ENCODE data around the gene CYB5D1.
A peak's percentile ranks its signal among the peaks of the same experiment; 100 is the strongest.

The CYB5D1 gene

GRCh38 chr17:7846063-7846735 lies 11.6 kb upstream of the CYB5D1 start:
- DNase-seq = no peak

DNA sequence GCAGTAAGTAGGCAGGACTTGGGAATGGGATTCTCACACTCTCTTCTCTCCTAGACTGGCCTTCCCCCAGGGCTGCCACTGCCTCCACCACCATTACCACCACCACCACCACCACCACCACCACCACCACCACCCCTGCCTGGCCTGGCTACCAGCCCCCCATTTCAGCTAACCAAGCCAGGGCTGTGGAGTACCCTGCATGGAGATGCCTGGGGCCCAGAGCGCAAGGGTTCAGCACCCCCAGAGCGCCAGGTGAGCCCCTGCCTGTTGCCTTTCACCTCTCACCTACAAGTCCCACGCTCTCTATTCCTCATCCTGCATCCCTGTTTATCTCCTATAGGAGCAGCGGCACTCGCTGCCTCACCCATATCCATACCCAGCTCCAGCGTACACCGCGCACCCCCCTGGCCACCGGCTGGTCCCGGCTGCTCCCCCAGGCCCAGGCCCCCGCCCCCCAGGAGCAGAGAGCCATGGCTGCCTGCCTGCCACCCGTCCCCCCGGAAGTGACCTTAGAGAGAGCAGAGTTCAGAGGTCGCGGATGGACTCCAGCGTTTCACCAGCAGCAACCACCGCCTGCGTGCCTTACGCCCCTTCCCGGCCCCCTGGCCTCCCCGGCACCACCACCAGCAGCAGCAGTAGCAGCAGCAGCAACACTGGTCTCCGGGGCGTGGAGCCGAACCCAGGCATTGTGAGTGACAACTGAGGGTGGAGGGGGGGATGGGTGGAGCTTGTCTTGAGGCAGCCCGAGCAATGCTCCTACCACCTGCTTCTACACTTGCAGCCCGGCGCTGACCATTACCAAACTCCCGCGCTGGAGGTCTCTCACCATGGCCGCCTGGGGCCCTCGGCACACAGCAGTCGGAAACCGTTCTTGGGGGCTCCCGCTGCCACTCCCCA lies 10.8 kb upstream of the CYB5D1 start:
- DNase-seq = no peak

GRCh38 chr17:7848131-7848579 lies 9.6 kb upstream of the CYB5D1 start:
- DNase-seq = no peak

DNA sequence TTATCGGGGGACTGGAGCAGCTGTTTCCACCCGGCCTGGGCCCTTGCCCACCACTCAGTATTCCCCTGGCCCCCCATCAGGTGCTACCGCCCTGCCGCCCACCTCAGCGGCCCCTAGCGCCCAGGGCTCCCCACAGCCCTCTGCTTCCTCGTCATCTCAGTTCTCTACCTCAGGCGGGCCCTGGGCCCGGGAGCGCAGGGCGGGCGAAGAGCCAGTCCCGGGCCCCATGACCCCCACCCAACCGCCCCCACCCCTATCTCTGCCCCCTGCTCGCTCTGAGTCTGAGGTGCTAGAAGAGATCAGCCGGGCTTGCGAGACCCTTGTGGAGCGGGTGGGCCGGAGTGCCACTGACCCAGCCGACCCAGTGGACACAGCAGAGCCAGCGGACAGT lies 9.1 kb upstream of the CYB5D1 start:
- no peak for DNase-seq

- DNase-seq = no peak
Measured at GRCh38 chr17:7849130-7849750, 8.6 kb upstream of the CYB5D1 start.

- DNase-seq = no peak
Measured at GRCh38 chr17:7849751-7850504, 7.9 kb upstream of the CYB5D1 start.

GRCh38 chr17:7850701-7851437 lies 6.9 kb upstream of the CYB5D1 start:
- no peak for DNase-seq

DNA sequence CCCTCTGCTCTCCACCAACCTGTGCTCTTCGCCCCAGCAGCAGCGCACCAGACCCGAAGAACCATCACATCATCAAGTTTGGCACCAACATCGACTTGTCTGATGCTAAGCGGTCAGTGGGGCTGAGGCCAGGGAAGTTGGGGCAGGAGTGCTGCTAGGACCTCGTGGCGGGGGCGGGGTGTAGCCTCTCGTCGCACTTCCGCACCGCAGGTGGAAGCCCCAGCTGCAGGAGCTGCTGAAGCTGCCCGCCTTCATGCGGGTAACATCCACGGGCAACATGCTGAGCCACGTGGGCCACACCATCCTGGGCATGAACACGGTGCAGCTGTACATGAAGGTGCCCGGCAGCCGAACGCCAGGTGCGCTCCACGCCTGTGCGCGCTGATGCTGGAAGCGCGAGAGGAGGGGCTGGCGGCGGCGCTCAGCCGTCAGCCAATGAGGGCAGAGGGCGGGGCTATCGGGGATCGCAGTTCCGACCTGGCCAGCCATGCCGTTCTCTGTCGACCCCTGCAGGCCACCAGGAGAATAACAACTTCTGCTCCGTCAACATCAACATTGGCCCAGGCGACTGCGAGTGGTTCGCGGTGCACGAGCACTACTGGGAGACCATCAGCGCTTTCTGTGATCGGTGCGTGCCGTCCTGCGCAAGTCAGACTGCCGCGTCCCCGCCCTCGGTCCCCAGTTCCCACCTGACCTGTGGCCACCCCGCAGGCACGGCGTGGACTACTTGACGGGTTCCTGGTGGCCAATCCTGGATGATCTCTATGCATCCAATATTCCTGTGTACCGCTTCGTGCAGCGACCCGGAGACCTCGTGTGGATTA lies 6.2 kb upstream of the CYB5D1 start:
- DNase-seq = peak; percentile 98

DNA sequence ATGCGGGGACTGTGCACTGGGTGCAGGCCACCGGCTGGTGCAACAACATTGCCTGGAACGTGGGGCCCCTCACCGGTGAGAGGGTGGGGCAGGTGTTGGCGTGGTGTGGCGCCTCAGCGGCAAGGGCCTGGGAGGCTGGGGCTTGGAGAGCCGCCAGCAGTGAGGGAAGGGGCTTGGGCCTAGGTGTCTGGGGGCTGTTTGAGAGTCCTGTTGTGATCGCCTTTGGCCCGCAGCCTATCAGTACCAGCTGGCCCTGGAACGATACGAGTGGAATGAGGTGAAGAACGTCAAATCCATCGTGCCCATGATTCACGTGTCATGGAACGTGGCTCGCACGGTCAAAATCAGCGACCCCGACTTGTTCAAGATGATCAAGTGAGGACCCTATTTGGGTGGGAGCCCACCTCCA lies 5.5 kb upstream of the CYB5D1 start:
- no peak for DNase-seq

GRCh38 chr17:7852919-7853690 lies 4.7 kb upstream of the CYB5D1 start:
- DNase-seq = no peak

DNA sequence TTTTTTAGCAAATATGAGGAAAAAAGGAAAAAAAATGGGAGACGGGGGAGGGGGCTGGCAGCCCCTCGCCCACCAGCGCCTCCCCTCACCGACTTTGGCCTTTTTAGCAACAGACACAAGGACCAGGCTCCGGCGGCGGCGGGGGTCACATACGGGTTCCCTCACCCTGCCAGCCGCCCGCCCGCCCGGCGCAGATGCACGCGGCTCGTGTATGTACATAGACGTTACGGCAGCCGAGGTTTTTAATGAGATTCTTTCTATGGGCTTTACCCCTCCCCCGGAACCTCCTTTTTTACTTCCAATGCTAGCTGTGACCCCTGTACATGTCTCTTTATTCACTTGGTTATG lies 4.1 kb upstream of the CYB5D1 start:
- no peak for DNase-seq

- no peak for DNase-seq
Measured at GRCh38 chr17:7854078-7854777, 3.6 kb upstream of the CYB5D1 start.

GRCh38 chr17:7854851-7855659 lies 2.7 kb upstream of the CYB5D1 start, which contains the start of gene TMEM88:
TMEM88 (plus strand) TSS chr17:7855066; CDS start chr17:7855075, 9 bp downstream.
- no peak for DNase-seq

- no peak for DNase-seq
Measured at GRCh38 chr17:7855660-7856010, 2.2 kb upstream of the CYB5D1 start.

DNA sequence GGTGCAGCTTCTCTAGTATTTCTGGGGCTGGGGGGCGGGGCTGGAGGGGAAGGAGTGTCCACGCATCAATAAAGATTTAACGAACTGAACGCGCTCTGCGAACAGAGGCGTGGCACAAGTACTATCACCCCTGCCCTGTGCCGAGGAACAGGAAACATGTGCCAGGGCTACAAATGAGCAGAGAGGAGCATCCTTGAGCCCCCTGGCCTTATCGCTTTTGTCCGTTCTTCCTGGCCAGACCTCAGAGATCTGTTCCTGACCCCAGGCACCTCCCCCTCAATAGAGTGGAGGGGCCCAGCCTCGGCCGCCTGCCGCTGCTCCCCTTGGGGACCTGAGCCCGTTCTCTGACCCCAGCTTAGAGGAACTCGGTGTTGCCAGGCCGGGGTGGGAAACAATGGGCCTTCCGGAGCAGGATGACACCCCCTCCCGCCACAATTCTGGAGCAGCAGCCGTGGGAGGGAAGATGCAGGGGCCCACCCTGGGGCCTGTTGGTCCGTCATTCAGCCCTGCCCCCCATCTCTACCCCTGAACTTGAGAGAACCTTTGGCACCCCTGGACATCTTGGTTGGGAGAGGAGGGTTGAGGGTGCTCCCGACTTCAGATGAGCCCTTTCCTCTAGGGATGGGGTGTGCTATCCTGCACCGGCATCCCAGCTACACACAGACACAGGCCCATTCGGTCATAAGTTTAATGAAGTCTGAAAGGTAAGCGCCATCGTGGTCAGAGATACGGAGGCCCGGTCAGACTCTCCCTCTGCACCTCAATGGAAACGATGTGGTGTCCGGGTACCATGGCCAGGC lies 1.6 kb upstream of the CYB5D1 start:
- DNase-seq = no peak

- DNase-seq = peak; percentile 94
Measured at GRCh38 chr17:7856811-7857712, 741 bp upstream of the CYB5D1 start, which contains the start of gene NAA38. NAA38 (minus strand) TSS chr17:7857559; CDS start chr17:7857463, 96 bp downstream.

DNA sequence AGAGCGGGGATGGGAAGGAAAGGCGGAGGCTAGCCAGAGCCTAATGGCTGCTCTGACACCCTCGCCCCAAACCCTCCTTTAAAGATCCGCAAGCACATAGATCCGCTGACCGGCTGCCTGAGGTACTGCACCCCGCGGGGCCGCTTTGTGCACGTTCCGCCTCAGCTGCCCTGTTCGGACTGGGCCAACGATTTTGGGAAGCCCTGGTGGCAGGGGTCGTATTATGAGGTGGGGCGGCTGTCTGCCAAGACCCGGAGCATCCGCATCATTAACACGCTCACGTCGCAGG lies 663 bp downstream of the CYB5D1 start:
- DNase-seq = no peak
